Neuronal stem cell (in vitro differentiated cells): Measurements from ENCODE around the gene STIMATE.

Experiments
- DNase-seq: peaks from one replicate; pipeline ENCODE4 v3.0.0-alpha.2; 2013; ENCODE audit warnings: low spot score
- H2AFZ ChIP-seq: one replicate; pipeline ENCODE4 v1.6.1; 2013; ENCODE audit warnings: mild to moderate bottlenecking, low read length, inconsistent platforms
- H2AK5ac ChIP-seq: 2 replicates; pipeline ENCODE4 v1.6.1; 2013; ENCODE audit warnings: low read depth, mild to moderate bottlenecking, inconsistent platforms, low read length, moderate library complexity, mixed read lengths
- H2BK120ac ChIP-seq: 2 replicates; pipeline ENCODE4 v1.6.1; 2013; ENCODE audit warnings: low read depth, mild to moderate bottlenecking, inconsistent platforms, low read length, moderate library complexity, mixed read lengths
- H2BK12ac ChIP-seq: one replicate; pipeline ENCODE4 v1.6.1; 2013; ENCODE audit warnings: low read length, inconsistent platforms
- H2BK15ac ChIP-seq: 2 replicates; pipeline ENCODE4 v1.6.1; 2013; ENCODE audit warnings: mild to moderate bottlenecking, low read length, inconsistent platforms, mixed read lengths
- H2BK5ac ChIP-seq: one replicate; pipeline ENCODE4 v1.6.1; 2013; ENCODE audit warnings: inconsistent platforms, mild to moderate bottlenecking, low read length, moderate library complexity
- H3K14ac ChIP-seq: one replicate; pipeline ENCODE4 v1.6.1; 2013; ENCODE audit warnings: low read length, inconsistent platforms
- H3K18ac ChIP-seq: 2 replicates; pipeline ENCODE4 v1.6.1; 2013; ENCODE audit warnings: low read length, inconsistent platforms
- H3K23ac ChIP-seq: 2 replicates; pipeline ENCODE4 v1.6.1; 2013; ENCODE audit warnings: low read depth, mild to moderate bottlenecking, mixed read lengths, low read length, inconsistent platforms; ENCODE audit not compliant: poor library complexity
- H3K27ac ChIP-seq: replicated peaks from 3 replicates; pipeline ENCODE4 v1.5.1; 2013; ENCODE audit warnings: low read length, inconsistent platforms
- H3K27me3 ChIP-seq, 3 experiments: 2 replicates each; pipeline ENCODE4 v1.6.1; 2013; ENCODE audit warnings: low read length in 3 of 3, mild to moderate bottlenecking in 2 of 3, inconsistent platforms in 1 of 3, low read depth in 1 of 3, mixed read lengths in 1 of 3, moderate library complexity in 1 of 3; ENCODE audit not compliant: control insufficient read depth in 3 of 3, insufficient read depth in 3 of 3
- H3K36me3 ChIP-seq, 2 donors: replicated peaks in 1 of 2; 2 replicates each; pipeline ENCODE4 v1.6.1; 2013; ENCODE audit warnings: low read length in 2 of 2; ENCODE audit not compliant: control insufficient read depth in 2 of 2, insufficient read depth in 2 of 2
- H3K4ac ChIP-seq: 2 replicates; pipeline ENCODE4 v1.6.1; 2013; ENCODE audit warnings: inconsistent platforms, mild to moderate bottlenecking, low read length, moderate library complexity
- H3K4me1 ChIP-seq, 2 donors: 1 replicate in 1 of 2; 2 replicates in 1 of 2; pipeline ENCODE4 v1.6.1; 2013; ENCODE audit warnings: low read length in 2 of 2, low read depth in 1 of 2; ENCODE audit not compliant: control insufficient read depth in 2 of 2, insufficient read depth in 1 of 2
- H3K4me2 ChIP-seq: one replicate; pipeline ENCODE4 v1.6.1; 2013; ENCODE audit warnings: mild to moderate bottlenecking, low read length, inconsistent platforms; ENCODE audit not compliant: insufficient read depth, poor library complexity, severe bottlenecking
- H3K4me3 ChIP-seq, 2 donors: 2 replicates each; pipeline ENCODE4 v1.5.1; 2013; ENCODE audit warnings: low read length in 2 of 2, mild to moderate bottlenecking in 2 of 2, inconsistent platforms in 1 of 2, moderate library complexity in 1 of 2
- H3K79me1 ChIP-seq: one replicate; pipeline ENCODE4 v1.6.1; 2013; ENCODE audit warnings: low read depth, mild to moderate bottlenecking, inconsistent platforms, low read length, moderate library complexity
- H3K9ac ChIP-seq: one replicate; pipeline ENCODE4 v1.6.1; 2013; ENCODE audit warnings: mild to moderate bottlenecking, low read depth, low read length, inconsistent platforms; ENCODE audit not compliant: poor library complexity
- H3K9me3 ChIP-seq, 2 donors: replicated peaks in 1 of 2; 2 replicates each; pipeline versions ENCODE3 to v1.6.1; 2013; ENCODE audit warnings: low read length in 2 of 2, mild to moderate bottlenecking in 2 of 2, inconsistent platforms in 1 of 2, low read depth in 1 of 2, mixed read lengths in 1 of 2, moderate library complexity in 1 of 2; ENCODE audit not compliant: control insufficient read depth in 2 of 2, insufficient read depth in 1 of 2
- H4K8ac ChIP-seq: one replicate; pipeline ENCODE4 v1.6.1; 2013; ENCODE audit warnings: low read depth, mild to moderate bottlenecking, inconsistent platforms, low read length, moderate library complexity
- H4K91ac ChIP-seq: one replicate; pipeline ENCODE4 v1.6.1; 2013; ENCODE audit warnings: low read length, low read depth, mild to moderate bottlenecking, inconsistent platforms; ENCODE audit not compliant: poor library complexity
- WGBS, 2 donors: extraction: QIAGEN DNeasy Blood & Tissue Kit; methylation state at CpG; one replicate each; pipeline ENCODE4 v1.1.7; 2013; ENCODE audit warnings: missing lambda C conversion rate in 2 of 2, mixed read lengths in 1 of 2; ENCODE audit not compliant: insufficient read length in 2 of 2, insufficient replicate concordance in 1 of 2; ENCODE audit errors: extremely low coverage in 2 of 2; 5-methylcytosine and 5-hydroxymethylcytosine counted together

The STIMATE gene

GRCh38 chr3:52842424-52842823 is 54.9 kb downstream of the STIMATE start:
- Histone ChIP-seq H3K4me2 (no peak overlapping the region), H2BK5ac (no peak overlapping the region), H2BK15ac (no peak overlapping the region), H2BK120ac (no peak overlapping the region), H3K27ac (no peak overlapping the region), H3K9me3 (no peaks in the 10 kb centered on the region), H3K4me1 (peaks cover 0 to 15% of the 10 kb centered on the region in 2 donors), H3K23ac (peak overlapping the region; percentile 21), H3K14ac (no peak overlapping the region), H2AFZ (no peak overlapping the region), H3K4me3 (no peak overlapping the region), H4K8ac (no peak overlapping the region), H3K36me3 (peaks cover 6 to 20% of the 10 kb centered on the region in 2 donors), H3K79me1 (no peaks in the 10 kb centered on the region), H3K27me3 (no peaks in the 10 kb centered on the region), H2BK12ac (no peak overlapping the region), H2AK5ac (no peak overlapping the region), H3K18ac (no peak overlapping the region), H3K9ac (peak overlapping the region; percentile 35), H4K91ac (no peak overlapping the region), H3K4ac (no peak overlapping the region)
- DNase-seq: no peak
- WGBS, 2 donors: no CpG with 5 or more reads among the region's 7 CpGs

GRCh38 chr3:52841981-52842340 is 55.4 kb downstream of the STIMATE start:
- Histone ChIP-seq H3K4me1 (peaks cover 0 to 15% of the 10 kb centered on the region in 2 donors), H3K18ac (no peak overlapping the region), H2BK15ac (no peak overlapping the region), H3K4me3 (no peak overlapping the region), H3K23ac (no peak overlapping the region), H2BK120ac (no peak overlapping the region), H2AK5ac (no peak overlapping the region), H3K27me3 (no peaks in the 10 kb centered on the region), H4K91ac (no peak overlapping the region), H3K36me3 (peaks cover 6 to 15% of the 10 kb centered on the region in 2 donors), H2AFZ (no peak overlapping the region), H3K9me3 (no peaks in the 10 kb centered on the region), H4K8ac (no peak overlapping the region), H3K14ac (no peak overlapping the region), H3K79me1 (no peaks in the 10 kb centered on the region), H2BK5ac (no peak overlapping the region), H3K4me2 (no peak overlapping the region), H2BK12ac (no peak overlapping the region), H3K9ac (no peak overlapping the region), H3K4ac (no peak overlapping the region), H3K27ac (no peak overlapping the region)
- WGBS, 2 donors: no CpG with 5 or more reads among the region's 12 CpGs
- DNase-seq: no peak

- Histone ChIP-seq H3K4ac (no peak overlapping the region), H3K4me2 (no peak overlapping the region), H3K9me3 (no peaks in the 10 kb centered on the region), H3K14ac (no peak overlapping the region), H3K23ac (no peak overlapping the region), H2BK15ac (no peak overlapping the region), H4K8ac (no peak overlapping the region), H2AFZ (no peak overlapping the region), H3K36me3 (peaks cover 6 to 14% of the 10 kb centered on the region in 2 donors), H2BK120ac (no peak overlapping the region), H3K9ac (no peak overlapping the region), H3K18ac (peak overlapping the region; percentile 15), H2AK5ac (no peak overlapping the region), H3K4me1 (peaks cover 0 to 13% of the 10 kb centered on the region in 2 donors), H3K4me3 (no peak overlapping the region), H3K79me1 (no peaks in the 10 kb centered on the region), H3K27me3 (no peaks in the 10 kb centered on the region), H3K27ac (no peak overlapping the region), H2BK5ac (no peak overlapping the region), H4K91ac (no peak overlapping the region), H2BK12ac (no peak overlapping the region)
- no CpG with 5 or more reads among the region's 12 CpGs for WGBS, 2 donors
- no peak for DNase-seq
These were observed 56.0 kb downstream of the STIMATE start for GRCh38 chr3:52841211-52841980.

DNA sequence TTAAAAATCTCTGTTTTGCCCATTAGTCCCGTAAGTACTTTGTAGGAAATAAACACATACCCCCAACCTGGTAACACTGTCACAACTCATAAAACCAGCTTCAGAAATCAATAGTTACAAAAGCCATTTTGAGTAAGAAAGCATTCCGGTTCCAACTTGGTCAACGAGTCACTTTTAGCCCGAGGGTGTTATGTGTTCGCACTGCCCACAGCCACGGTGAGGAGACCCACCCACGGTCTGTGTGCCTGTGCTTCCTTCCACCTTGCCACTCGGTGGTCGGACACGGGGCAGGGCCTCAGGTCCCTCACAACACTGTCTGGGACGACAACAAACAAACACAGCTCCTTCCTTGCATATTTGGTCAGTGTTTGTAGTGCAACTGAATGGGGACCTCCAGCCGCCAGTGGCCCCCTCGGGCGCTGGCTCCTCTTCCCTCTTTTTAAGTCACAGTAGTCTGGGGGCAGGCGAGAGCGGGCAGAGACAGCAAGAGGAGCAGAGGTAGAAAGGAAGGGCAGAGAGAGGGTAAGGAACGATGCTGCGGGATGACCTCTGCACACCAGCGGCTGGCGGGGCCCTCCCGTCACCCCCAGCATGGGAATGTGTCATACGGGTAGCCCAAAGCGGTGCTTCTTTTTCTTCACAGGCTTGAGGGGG is 57.3 kb downstream of the STIMATE start:
- Histone ChIP-seq H3K4me2 (no peak overlapping the region), H3K27ac (no peak overlapping the region), H3K36me3 (peaks cover 6 to 14% of the 10 kb centered on the region in 2 donors), H3K4me3 (no peak overlapping the region), H4K91ac (no peak overlapping the region), H2BK12ac (no peak overlapping the region), H3K4me1 (peaks cover 8 to 23% of the 10 kb centered on the region in 2 donors), H3K27me3 (no peaks in the 10 kb centered on the region), H3K9me3 (no peaks in the 10 kb centered on the region), H2BK120ac (no peak overlapping the region), H2AFZ (no peak overlapping the region), H2BK5ac (no peak overlapping the region), H3K79me1 (no peaks in the 10 kb centered on the region), H3K4ac (no peak overlapping the region), H3K23ac (no peak overlapping the region), H3K9ac (no peak overlapping the region), H2AK5ac (no peak overlapping the region), H4K8ac (no peak overlapping the region), H2BK15ac (no peak overlapping the region), H3K14ac (no peak overlapping the region), H3K18ac (no peak overlapping the region)
- no CpG with 5 or more reads among the region's 23 CpGs for WGBS, 2 donors
- no peak for DNase-seq
